GM12891 (cell line): ENCODE measurements around the gene PLCL1.

ENCODE experiments used
- POLR2AphosphoS5 ChIP-seq: IDR thresholded peaks from 2 replicates; pipeline ENCODE4 v1.6.1; 2011; ENCODE audit warnings: low read depth, low read length, control low read depth
- TAF1 ChIP-seq: IDR thresholded peaks from 2 replicates; pipeline ENCODE4 v1.6.1; 2011; ENCODE audit warnings: low read depth, low read length, control low read depth

DNA sequence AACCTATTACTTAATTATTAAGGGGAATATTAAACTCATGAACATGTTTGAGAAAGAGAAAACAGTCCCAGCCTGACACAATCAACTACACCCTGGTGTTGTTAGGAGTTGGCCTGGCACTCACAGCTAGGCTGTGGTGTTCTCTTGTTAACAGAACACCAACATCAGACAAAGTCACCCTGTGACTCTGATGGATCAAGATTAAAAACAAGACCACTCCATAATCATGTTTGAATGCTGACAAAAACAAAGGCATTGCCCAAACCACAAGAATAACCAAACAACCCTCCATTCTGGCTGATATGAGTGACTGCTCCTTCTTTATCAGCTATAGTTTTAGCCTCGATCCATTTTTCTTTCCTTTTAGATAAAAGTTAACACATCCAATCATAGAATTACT, 22.3 kb upstream of the PLCL1 start:
- no peak for TF ChIP-seq POLR2AphosphoS5
- TF ChIP-seq TAF1 = no peak
